Measurements from ENCODE around the gene PALLD.

PALLD gene

DNA sequence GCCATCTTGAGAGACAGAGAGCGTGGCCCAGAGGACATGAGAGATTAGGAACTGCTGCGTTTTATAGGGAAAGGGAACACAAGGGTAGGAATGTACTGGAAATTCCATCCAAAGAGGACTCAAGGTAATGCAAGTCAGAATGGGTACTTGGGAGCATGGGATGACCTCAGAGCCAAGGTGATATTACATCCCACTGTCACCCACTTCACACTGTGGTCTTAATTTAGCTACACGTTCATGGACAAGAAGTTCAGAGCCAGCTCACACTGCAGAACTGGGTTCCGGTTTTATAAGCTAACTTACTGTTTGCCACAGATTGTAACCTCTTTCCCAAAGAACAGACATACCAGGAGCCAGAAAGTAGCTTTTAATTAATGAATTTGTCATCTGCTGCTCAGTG lies 268.5 kb downstream of the PALLD start:
- no peak for DNase-seq (ENCODE audit: low read depth)

DNA sequence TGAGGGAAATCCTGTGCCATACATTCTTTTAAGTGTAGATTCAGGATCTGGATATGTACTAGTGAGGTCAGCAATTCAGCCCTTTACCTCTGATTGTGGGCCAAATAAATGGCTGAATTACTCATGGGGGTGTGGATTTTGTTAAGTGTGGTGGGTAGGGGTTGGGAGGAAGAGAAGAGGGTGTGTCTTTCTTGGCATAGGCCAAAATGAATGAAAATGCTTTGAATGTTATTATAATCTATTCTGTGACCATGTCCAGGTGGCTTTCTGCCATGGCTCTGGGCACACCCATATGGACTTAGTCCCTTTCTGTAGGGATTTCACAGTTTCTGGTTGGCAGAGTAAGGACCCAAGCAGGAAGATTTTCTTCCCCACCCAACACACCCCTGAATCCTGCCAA lies 268.9 kb downstream of the PALLD start:
- no peak for DNase-seq (ENCODE audit: low read depth)

DNA sequence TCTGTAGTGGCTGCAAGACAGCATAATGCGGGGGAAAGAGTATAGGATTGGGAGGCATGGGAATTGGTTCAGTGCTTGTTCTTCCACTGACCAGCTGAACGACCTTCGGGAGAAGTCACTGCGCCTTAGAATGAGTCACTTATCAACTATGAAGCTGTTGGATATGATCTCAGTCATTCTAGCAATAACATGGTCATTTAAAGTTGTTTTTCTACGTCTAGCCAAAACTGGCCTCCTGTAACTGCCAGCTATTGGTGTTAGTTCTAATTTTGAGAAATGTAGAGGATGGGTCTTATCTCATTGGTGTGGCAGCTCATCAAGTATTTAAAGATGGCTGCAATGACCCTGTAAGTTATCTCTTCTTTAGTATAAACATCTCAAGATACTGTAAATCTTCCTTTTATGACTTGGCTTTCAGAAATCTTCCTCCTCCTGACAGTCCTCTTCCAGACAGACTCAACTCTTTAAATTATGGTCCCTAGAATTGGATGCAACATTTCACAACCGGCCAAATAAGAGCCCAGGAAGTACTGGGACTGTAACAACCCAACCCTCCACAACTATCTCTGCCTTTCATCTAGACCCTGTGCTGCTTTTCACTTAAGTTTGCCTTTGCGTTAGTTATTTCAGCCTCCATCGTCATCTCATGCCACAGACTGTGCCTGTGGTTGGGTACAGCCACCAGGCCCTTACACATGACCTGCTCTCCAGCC lies 269.9 kb downstream of the PALLD start:
- DNase-seq (ENCODE audit: low read depth) = no peak

DNA sequence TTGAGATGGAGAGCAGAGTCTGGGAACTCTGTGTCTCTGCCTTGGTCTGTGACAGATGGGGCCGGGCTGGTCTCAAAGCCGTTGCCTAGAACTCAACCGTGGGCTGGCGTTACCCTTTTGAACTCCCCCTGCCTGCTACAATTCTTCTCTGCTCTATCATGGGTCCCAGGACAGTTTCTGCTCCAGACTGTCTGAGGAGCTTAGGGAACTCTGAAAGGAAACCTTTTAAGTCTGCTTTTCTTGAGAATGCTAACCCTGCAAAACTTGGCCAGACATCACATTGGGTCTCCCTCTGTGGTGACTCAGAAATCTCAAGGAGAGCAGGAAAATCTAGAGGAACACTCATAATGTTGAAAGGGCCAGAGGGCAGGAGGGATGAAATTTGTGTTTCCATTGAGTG lies 272.6 kb downstream of the PALLD start:
- no peak for DNase-seq (ENCODE audit: low read depth)

DNA sequence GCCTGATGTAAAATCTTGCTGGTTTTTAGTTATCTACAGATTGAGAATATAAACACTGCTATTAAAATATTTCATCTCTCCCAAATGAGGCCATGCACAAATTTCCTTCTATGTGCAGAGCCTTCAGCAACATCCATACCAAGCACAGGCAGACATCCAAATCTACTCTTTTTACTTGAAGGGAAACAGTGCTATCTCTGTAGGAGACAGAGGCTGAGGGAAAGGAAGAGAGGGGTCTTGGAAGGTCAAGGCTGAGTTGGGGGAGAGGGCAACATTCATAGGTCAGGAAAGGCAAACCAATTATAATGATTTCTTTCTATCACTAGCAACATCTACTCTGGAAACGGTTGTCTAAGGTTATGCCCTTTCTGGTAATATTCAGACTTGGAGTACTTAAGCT lies 273.0 kb downstream of the PALLD start:
- no peak for DNase-seq (ENCODE audit: low read depth)

DNA sequence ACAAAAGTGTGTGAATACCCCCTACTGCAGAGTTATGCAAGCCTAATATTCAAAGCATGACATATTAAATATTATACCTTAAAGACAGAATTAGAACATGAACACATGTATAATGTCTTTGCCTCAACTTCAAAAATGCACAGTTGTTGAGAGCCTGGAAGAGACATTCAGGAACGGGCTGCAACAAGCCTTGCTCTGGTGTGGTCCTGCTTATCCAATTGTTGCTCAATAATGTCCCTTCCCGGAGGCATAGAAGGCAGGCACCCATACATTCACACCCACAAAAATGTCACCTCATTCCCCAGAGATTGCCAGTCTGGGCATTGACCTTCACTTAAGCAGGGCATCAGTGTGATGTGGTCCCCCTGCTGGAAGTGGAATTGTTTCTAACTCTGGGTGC lies 274.4 kb downstream of the PALLD start:
- no peak for DNase-seq (ENCODE audit: low read depth)

DNA sequence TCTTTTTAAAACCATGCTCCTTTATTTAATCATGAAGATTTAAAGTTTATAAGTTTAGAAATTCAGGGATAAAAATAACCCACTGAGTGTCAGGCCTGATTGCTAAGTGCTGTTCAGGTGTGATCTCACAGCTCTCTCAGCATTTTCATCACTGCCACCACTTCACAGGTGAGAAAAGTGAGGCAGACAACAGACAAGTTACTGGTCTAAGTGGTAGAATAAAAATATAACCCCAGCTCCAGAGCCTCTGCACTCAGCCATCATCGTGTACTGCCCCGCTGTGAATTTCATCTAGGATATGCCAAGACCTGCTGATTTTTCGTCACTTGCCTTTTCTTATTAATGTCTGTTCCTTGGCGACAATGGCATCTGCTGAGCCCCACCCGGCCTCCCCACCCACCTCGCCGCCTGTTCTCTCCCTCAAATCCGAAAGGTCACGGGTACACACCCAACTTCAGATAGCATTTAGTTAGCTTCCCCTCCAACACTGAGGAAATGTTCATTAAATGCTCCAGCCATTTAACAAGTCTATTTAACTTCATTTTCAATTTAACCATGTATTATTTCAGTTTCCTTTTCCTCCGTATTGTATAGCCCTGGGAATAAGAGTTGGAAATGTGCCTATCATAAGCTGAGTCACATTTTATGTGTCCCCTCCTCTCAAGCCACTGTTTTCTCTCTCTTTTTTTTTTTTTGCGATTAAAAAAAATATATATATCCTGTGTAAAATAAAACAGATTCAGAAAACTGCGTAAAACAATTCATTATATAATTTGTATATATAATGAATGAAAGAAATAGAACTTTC lies 276.7 kb downstream of the PALLD start:
- no peak for DNase-seq (ENCODE audit: low read depth)

DNA sequence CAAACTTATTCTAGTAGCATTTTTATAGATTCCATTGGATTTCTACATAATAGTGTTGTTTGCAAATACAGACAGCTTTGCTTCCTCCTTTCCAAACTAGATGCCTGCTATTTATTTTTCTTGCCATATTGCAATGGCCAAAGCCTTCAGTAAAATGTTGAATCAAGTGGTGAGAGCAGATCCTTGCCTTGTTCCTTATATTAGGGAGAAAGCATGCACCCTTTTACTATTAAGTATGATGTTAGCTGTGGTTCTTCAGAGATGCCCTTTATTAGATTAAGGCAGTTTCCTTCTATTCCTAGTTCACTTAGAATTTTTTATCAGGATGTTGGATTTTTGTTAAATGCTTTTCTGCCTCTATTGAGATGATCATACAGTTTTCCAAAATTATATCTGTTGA lies 279.5 kb downstream of the PALLD start:
- DNase-seq (ENCODE audit: low read depth) = no peak

DNA sequence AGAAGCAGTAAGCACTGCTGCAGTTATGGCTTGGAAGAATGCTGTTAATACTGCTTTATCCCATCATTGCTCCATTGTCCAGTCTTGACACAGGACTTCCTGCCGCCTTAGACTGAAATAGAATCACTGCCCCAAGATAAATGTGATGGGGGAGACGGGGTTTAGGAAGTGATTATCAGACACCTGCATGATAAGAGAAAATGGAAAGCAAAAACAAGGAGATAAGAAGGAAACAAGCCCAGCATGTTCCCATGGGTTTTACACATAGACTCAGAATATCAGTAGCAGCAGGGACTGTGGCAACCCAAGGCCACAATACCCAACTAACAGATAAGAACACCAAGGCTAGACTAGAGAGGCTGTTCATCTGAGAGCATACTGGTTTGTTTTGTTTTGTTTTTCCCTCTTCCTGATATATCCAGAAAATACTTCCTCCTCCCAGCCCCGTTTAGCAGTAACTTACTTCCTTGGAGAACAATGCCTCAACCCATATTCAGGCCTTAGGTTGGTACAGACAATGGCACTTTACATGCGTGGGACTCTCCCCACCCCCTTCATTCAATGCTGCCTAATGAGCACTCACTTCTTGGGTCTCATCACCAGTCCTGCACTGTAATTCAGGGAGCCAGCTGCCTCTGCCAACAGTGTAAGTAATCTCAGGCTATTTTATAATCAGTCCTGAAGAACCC lies 280.6 kb downstream of the PALLD start:
- DNase-seq (ENCODE audit: low read depth) = no peak

DNA sequence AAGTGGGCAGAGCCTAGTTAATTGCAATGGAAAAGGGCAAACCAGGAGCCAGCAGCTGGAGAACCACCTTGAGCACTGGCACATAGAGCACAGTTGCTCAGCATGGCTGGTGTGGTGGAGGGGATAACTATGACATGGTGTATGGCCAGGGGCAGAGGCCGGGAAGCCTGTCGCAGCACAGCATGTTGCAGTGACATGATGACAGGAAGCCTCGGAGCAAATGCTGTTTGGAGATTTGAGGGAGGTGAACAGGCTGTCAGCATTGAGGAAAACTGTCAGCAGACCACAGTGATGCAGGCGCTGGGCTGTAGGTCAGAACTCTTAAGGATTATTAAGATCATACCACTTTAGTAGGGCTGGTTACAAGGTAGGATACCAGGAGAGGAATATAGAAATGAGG lies 284.5 kb downstream of the PALLD start:
- no peak for DNase-seq (ENCODE audit: low read depth)

DNA sequence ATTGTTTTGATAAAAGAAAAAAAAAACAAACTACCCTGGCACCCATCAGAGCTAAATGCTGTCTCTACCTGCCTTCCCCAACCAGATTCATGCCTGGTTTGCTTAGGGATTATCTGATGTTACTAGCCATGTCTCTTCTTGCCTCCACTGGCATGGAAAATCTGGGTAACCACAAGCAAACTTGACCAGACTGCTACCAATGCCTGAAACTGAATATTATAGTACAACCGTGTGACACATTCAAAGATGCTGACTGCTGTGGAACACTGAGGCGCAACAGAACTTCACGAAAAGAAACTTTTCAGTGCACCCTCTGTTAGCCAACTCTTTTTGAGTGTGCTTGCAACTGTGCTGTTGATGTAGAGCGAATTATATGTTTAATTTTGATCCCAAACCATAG lies 285.1 kb downstream of the PALLD start:
- no peak for DNase-seq (ENCODE audit: low read depth)

DNA sequence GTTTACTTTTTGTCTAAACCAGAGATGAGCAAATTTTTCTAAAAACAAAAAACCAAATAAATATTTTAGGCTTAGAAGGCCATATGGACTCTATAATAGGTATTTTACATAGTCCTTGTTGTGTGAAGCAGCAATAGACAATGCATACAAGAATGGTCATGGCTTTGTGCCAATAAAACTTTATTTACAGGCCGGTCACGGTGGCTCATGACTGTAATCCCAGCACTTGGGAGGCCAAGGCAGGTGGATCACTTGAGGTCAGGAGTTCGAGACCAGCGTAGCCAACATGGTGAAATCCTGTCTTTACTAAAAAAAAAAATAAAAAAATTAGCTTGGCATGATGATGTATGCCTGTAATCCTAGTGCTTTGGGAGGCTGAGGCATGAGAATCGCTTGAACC lies 285.6 kb downstream of the PALLD start:
- DNase-seq (ENCODE audit: low read depth) = no peak

DNA sequence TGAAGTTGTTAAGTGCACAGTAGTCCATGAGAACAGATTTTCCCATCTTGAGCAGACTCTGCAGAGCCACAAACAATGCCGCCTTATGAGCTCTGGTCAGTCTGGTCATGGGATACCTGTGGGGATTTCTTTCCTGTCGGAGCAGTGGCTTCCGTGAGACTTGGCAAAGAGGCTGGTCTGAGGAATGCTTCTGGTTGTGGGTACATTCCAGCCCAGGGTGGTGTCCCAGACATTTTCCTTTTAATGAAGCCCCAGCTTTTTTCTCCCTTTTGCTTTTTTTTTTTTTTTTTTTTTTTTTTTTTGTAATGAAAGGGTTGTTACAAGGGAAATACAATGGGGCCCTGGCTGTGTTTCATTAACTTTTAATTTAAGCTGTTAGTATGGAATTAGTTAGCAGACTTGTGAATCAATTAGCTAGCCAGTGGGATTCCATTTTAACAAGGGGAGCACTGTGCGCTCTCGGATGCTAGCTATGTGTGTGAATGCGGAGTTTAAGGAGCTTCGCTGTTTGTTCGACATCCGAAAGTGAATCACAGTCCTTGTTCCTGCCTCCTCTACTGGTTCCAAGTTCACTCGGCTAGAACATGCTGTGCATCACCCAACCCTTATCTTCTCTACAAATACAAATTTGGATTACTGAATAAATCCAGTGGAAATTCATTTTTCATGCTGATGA lies 288.1 kb downstream of the PALLD start:
- no peak for DNase-seq (ENCODE audit: low read depth)

DNA sequence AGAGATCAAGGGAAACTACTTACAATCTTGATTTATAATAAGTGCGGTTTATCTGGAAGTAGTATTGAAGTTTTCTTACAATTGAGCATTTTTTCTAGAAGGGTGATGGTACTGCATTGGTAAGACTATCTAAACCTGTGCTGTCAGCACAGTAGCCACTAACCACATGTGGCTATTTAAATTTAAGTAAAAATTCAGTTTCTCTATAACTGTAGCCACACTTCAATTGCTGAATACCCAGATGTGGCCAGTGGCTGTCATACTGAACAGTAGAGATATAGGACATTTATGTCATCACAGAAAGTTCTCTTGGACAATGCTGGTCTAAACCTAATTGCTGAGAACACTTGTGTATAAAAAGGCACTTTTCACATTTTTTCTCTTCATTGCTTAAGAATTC lies 290.5 kb downstream of the PALLD start:
- no peak for DNase-seq (ENCODE audit: low read depth)

DNA sequence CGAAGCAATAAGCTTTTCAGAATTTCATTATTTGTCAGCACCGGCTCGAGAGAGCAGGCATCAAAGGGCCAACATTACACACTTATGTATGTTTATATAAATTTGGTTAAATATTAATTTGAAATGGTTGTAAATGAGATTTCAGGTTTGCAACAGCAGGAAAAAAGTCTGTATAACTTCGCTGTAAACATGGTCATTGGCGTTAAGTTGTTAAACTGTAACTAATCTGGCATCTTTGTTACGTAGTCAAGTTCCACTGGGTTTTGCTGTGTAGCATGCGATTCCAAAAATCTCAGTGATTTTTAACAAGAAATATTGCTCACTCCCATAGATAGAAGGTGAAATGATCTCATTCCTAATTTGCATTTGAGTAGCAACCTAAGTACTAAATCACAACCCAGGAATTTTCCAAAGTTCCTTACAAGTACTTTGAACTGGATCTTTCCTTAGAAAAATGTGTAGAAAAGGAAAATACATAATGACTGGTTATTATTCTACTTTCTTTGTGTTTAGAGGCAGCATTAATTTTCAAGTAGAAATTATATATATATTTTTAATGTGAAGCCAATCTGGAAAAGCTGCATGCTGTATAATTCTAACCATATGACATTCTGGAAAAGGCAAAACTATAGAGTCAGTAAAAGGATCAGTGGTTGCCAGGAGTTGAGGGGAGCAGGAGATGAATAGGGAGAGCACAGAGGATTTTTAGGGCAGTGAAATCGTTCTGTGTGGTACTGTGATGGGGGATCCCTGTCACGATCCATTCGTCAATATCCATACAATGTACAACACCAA lies 291.1 kb downstream of the PALLD start:
- no peak for DNase-seq (ENCODE audit: low read depth)

DNA sequence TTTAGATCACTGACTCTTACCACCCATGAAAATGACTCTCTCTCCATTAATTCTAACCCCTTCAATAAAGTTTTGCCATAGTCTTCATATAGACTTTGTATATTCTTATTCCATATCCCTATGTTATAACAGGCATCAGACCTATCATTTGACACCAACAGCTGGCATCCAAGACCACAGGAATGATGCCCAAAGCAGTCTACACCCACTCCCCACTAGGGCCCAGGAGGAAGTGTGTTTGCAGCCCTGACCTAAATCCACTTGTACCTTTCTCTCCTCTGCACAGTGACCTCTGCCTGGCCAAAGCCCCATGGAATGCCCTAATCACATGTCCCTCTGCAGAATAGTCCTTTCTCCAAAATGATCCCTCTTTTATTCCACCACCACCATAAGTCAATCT lies 294.0 kb downstream of the PALLD start:
- no peak for DNase-seq (ENCODE audit: low read depth)

DNA sequence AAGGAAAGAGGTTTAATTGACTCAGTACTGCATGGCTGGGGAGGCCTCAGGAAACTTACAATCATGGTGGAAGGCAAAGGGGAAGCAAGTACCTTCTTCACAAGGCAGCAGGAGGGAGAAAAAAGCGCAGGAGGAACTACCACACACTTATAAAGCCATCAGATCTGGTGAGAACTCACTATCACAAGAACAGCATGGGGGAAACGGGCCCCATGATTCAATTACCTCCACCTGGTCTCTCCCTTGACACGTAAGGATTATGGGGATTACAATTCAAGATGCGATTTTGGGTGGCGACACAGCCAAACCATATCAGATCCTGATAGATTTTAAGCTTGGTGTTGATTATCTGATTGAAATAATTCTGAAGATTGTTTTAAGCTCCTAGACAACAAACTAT lies 294.5 kb downstream of the PALLD start:
- DNase-seq (ENCODE audit: low read depth) = no peak

DNA sequence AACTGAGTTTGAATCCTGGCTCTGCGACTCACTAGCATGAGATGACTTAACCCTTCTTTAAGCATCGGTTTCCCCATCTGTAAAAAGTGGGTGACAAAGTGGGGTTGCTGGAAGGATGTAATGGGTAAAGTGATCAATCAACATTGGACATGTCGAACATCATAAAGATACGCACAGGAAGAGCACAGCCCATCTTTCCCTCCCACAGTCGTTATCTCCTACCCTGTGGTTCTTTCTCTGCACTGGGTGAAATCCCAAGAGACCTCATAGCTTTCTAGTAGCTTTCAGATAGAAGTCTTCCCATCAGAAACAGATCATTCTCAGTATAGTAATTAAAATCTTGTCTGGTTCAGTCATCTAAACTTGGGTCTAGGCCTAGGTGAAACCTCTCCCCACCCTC lies 296.7 kb downstream of the PALLD start:
- no peak for DNase-seq (ENCODE audit: low read depth)

DNA sequence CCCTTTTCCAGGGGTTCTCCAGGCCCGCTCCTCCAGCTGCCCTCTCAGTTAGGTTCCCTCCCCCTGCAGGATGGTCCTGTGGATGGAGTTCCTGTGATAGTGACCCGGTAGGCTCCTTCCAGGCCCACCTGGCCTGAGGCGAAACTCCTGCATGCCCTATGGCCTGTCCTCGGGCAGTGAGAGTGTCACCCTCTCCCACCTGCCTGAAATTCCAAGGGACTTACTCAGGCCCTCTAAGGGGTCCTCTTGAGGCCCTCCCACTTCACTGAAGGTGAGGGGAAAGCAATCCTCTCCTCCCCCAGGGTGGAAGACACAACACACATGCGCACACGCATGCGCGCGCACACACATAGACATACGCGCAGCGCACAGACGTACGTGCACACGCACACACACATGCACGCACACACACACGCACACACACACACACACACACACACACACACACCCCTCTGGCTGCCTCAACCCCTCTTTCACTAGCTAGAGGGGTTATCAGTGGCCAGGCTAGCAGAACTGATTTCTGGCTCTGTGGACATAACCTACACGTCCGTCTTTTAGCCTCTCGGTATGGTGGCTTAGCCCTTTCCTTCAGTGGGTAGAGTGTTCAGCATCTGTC lies 297.3 kb downstream of the PALLD start:
- no peak for DNase-seq (ENCODE audit: low read depth)

DNA sequence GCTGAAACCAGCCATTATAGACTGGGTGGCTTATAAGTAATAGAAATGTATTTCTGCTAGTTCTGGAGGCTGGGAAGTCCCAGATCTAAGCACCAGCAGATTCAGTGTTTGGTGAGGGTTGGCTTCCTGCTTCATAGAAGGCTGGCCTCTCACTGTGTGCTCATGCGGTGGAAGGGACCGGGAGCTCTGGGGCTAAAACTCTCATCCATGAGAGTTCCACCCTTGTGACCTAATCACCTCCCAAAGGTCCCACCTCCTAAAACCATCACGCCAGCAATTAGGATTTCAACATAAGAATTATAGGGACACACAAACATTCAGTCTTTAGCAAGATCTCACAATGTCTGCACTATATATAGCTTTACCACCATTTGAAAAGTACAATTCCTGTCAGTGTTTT lies 298.0 kb downstream of the PALLD start:
- no peak for DNase-seq (ENCODE audit: low read depth)

DNA sequence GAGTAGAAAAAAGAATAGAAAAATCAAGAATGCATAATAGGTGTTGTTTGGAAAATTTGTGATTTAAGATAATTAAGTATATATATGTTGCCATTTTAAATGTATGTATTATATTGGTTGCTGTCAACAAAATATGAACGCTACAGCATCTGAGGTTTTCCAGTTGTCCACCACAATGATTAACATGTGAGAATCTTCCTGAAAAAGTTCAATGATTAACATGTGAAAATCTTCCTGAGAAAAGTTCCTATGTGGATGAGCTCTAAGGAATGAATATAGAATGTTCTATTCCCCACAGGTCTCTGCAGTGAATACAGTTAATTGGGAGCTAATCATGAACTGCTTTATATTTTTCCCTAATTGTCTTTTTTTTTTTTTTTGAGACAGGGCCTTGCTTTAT lies 298.5 kb downstream of the PALLD start:
- DNase-seq (ENCODE audit: low read depth) = no peak
